ENCODE results near the gene ZNF19.

ZNF19 gene

GRCh38 chr16:71440669-71441347, 48.3 kb downstream of the ZNF19 start:
- ATAC-seq = no peak

- no peak for ATAC-seq
Measured at GRCh38 chr16:71439523-71439922, 49.6 kb downstream of the ZNF19 start.

DNA sequence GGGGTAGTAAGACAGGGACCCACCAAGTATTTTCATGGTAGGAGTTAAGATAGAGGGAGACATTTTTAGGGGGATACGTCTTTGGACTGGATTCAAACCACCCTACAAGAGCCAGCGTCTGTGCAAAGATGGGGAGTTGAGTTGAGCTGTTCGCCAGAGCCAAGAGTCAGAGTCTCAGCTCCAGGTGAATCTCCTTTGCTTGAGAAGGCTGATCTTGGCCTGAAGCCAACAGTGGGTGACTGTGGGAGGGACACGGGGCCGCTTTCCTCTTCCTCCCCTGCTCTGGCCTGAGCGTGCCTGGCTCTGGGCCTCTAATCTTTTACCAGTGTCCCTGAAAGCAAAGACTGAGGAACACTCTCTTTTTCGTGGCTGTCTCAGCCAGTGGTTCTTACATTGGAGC, 52.7 kb downstream of the ZNF19 start:
- ATAC-seq = no peak

- ATAC-seq = no peak
Measured at GRCh38 chr16:71432906-71433305, 56.2 kb downstream of the ZNF19 start.

GRCh38 chr16:71431991-71432390, 57.1 kb downstream of the ZNF19 start:
- ATAC-seq = no peak

DNA sequence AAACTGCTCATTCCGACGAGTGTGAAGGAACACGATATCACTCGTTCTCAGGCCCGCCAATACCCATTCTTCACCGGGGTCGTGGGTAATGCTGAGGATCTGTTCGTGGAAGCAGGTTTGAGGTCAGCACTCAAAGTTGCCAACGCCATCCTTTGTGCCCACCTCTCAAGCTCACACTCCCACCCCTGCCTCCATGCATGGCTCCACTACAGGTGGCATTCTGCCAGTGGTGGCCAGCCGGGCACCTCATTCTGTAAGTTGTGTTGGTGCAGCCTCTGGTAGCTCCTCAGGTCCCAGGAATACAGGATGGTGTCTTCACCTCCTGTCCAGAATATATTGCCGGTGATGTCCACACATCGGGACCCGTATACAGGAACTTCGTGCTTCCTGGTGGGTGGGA, 57.9 kb downstream of the ZNF19 start:
- ATAC-seq = no peak

DNA sequence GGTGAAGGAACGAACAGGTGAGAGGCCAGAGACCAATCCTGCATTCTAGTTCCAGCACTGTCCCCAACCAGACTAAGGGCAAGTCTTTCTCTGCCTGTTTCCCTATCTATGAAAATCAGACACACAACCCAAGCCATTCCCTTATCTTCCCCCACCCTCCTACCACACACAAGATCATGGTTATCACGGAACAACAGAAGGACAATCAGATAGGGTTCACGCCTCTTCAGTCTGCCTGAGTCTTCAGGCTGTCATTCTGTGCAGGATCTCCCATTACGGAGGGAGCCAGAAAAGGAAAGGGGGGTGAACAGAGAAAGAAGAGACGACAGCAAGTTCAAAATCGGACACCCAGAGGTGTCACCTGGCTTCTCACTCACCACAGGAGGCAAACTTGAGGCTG, 58.4 kb downstream of the ZNF19 start:
- no peak for ATAC-seq

- ATAC-seq = no peak
Measured at GRCh38 chr16:71429581-71429980, 59.5 kb downstream of the ZNF19 start.

DNA sequence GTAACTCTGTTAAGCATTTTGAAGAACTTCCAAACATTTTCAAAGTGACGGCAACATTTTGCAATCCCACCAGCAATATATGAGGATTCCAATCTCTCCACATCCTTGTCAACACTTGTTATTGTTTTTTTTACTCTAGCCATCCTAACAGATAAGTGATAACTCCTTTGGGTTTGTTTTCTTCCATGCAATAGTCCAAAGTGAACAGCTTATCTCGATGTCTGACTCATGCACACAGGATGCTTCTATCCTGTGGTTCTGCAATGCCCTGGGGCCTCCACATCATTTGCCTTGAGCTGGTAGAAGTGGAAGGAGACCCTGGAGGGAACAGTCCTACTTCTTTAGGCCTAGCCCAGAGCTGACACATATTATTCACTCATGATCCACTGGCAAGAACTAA, 60.2 kb downstream of the ZNF19 start:
- ATAC-seq = no peak

DNA sequence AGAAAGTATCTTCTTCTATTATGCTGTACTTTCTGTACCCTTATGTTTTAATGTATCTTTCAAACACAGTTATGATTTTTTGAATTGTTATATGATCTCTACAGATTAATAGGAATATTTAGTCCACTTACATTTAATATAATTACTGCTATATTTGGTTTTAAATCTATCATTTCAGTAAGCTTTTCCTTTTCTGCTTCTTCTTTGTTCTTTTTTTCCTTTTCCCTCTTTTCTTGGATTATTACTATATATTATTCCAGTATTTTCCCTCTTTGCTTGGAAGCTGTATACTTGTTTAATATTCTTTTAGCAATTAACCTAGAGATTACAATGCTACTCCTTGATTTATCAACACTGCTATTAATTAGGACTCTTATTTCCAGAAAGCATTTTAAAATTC, 60.7 kb downstream of the ZNF19 start:
- no peak for ATAC-seq

DNA sequence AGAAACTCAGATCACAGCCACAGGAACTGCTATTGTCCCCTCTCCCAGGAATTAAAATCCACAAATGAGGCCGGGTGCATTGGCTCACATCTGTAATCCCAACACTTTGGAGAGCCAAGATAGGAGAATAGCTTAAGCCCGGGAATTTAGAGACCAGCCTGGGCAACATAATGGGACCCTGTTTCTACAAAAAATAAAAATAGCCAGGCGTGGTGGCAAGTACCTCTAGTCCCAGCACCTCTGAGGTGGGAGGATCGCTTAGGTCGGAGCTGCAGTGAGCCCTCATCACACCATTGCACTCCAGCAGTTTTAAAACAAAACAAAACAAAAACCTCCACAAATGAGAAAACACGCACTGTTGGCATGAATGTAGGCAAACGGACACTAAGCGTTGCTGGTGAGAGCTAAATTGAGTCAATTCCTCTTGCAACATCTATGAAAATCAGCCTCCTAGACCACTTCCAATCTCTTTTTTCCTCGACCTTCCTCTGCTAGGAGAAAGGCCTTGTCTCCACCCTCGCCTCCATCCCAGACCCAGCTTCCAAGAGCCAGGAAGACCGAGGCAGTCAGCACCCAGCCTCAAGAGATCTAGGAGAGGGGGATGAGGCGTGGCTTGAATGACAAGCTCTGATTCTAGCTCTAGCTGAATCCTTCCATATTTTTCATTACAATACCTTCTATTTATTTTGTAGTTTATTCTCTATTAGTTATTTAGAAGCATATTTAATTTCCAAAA, 62.1 kb downstream of the ZNF19 start:
- peak in 1 of 2 donors; percentile 5 for ATAC-seq

GRCh38 chr16:71426069-71426879, 62.9 kb downstream of the ZNF19 start:
- ATAC-seq = peak; percentile 55 to 72

GRCh38 chr16:71425746-71426068, 63.4 kb downstream of the ZNF19 start:
- ATAC-seq = no peak

DNA sequence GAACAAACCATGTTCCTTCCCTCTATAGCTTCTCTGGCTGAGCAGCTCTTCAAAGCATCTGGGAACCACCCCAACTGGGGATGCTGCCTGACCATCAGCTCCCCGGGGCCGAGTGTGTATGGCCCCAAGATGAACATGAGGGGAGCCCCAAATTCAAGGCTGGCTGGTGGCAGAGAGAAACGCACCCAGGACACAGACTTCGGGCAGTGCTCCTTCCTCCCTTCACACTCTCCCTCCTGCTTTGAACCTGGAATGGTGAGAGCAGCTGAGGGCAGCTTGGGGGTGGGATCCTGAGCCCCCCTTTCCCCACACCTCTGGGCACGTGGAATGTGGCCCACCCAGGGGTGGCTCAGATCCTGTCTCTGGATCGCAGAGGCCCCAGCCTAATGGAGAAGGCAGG, 64.5 kb downstream of the ZNF19 start:
- no peak for ATAC-seq

GRCh38 chr16:71423865-71424264, 65.3 kb downstream of the ZNF19 start:
- ATAC-seq = no peak
